ENCODE data around the gene MACROD2.

DNA sequence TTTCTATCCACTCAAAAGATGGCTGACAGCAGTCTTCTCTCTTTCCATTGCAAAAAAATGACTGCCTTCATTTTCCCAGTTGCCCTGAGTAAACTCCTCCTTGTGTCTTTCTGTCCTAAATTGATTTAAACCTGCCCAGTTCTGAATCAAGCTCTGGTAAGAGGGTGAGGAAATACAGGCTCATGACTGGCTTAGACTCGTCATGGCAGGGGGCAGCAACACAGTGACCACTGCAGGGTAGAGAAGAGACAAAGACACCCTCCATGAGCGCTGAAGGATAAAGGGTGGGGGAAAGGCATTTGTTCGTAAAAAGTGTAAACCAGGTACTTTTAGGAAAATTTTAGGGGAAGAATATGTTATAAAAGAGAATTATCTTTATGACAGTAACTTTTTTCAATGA lies 1080.3 kb downstream of the MACROD2 start:
- TF ChIP-seq, protein P1, sequence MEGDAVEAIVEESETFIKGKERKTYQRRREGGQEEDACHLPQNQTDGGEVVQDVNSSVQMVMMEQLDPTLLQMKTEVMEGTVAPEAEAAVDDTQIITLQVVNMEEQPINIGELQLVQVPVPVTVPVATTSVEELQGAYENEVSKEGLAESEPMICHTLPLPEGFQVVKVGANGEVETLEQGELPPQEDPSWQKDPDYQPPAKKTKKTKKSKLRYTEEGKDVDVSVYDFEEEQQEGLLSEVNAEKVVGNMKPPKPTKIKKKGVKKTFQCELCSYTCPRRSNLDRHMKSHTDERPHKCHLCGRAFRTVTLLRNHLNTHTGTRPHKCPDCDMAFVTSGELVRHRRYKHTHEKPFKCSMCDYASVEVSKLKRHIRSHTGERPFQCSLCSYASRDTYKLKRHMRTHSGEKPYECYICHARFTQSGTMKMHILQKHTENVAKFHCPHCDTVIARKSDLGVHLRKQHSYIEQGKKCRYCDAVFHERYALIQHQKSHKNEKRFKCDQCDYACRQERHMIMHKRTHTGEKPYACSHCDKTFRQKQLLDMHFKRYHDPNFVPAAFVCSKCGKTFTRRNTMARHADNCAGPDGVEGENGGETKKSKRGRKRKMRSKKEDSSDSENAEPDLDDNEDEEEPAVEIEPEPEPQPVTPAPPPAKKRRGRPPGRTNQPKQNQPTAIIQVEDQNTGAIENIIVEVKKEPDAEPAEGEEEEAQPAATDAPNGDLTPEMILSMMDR (IDR thresholded peaks at IDR 0.05): no peak
- no peak for TF ChIP-seq POLR2AphosphoS5 (IDR thresholded peaks at IDR 0.05)
